Measurements from ENCODE around the gene MAP7D1. TPM values are rescaled to one million over a fixed set of nuclear protein-coding genes. Genes with fewer than 3 reads are reported as not detected.

MAP7D1 gene
- total and polyA plus RNA-seq, 2 experiments from 2014 or later: 141 to 239 TPM

- no peaks in the 10 kb centered on the region for H3K27me3 ChIP-seq
- H3K36me3 ChIP-seq: no peaks in the 10 kb centered on the region
- H3K9me3 ChIP-seq (ENCODE audit: low read depth): no peaks in the 10 kb centered on the region
- DNase-seq (ENCODE audit: low read depth in 1 of 2, low spot score in 1 of 2): no peak
- no peak overlapping the region for H3K4me3 ChIP-seq
- peak overlapping the region; percentile 90 for H3K27ac ChIP-seq
- H3K4me1 ChIP-seq (ENCODE audit: low read depth): peaks cover 42% of the 10 kb centered on the region
- no peak for TF ChIP-seq CTCF (IDR thresholded peaks at IDR 0.05; ENCODE audit: low read depth, low read length)
Measured at GRCh38 chr1:36159614-36160387, 3.8 kb downstream of the MAP7D1 start.

- TF ChIP-seq CTCF (IDR thresholded peaks at IDR 0.05; ENCODE audit: low read depth, low read length): no peak
- no peak for DNase-seq (ENCODE audit: low read depth in 1 of 2, low spot score in 1 of 2)
- Histone ChIP-seq H3K9me3 (ENCODE audit: low read depth) (no peaks in the 10 kb centered on the region), H3K36me3 (no peaks in the 10 kb centered on the region), H3K27me3 (no peaks in the 10 kb centered on the region), H3K4me3 (no peak overlapping the region), H3K27ac (peak overlapping the region; percentile 90), H3K4me1 (ENCODE audit: low read depth) (peaks cover 36% of the 10 kb centered on the region)
Measured at GRCh38 chr1:36160388-36160948, 4.5 kb downstream of the MAP7D1 start.

GRCh38 chr1:36160949-36161485 lies 5.1 kb downstream of the MAP7D1 start:
- peak; percentile 54 to 77 for DNase-seq (ENCODE audit: low read depth in 1 of 2, low spot score in 1 of 2)

GRCh38 chr1:36161641-36162531 lies 5.9 kb downstream of the MAP7D1 start:
- no peaks in the 10 kb centered on the region for H3K9me3 ChIP-seq (ENCODE audit: low read depth)
- H3K4me1 ChIP-seq (ENCODE audit: low read depth): peaks cover 43% of the 10 kb centered on the region
- no peak for DNase-seq (ENCODE audit: low read depth in 1 of 2, low spot score in 1 of 2)
- peak overlapping the region; percentile 90 for H3K27ac ChIP-seq
- peak overlapping the region; percentile 16 for H3K4me3 ChIP-seq
- TF ChIP-seq CTCF (IDR thresholded peaks at IDR 0.05; ENCODE audit: low read depth, low read length): no peak
- no peaks in the 10 kb centered on the region for H3K27me3 ChIP-seq
- no peaks in the 10 kb centered on the region for H3K36me3 ChIP-seq

More at GRCh38 chr1:36160949-36161485, 5.1 kb downstream of the MAP7D1 start:
- peak; percentile 50 for TF ChIP-seq CTCF (IDR thresholded peaks at IDR 0.05; ENCODE audit: low read depth, low read length)
- Histone ChIP-seq H3K4me1 (ENCODE audit: low read depth) (peaks cover 39% of the 10 kb centered on the region), H3K9me3 (ENCODE audit: low read depth) (no peaks in the 10 kb centered on the region), H3K36me3 (no peaks in the 10 kb centered on the region), H3K4me3 (peak overlapping the region; percentile 16), H3K27ac (peak overlapping the region; percentile 90), H3K27me3 (no peaks in the 10 kb centered on the region)

- peak overlapping the region; percentile 90 for H3K27ac ChIP-seq
- DNase-seq (ENCODE audit: low read depth in 1 of 2, low spot score in 1 of 2): no peak
- H3K4me3 ChIP-seq: no peak overlapping the region
- H3K27me3 ChIP-seq: no peaks in the 10 kb centered on the region
- no peak for TF ChIP-seq CTCF (IDR thresholded peaks at IDR 0.05; ENCODE audit: low read depth, low read length)
- no peaks in the 10 kb centered on the region for H3K9me3 ChIP-seq (ENCODE audit: low read depth)
- H3K4me1 ChIP-seq (ENCODE audit: low read depth): peaks cover 45% of the 10 kb centered on the region
- no peaks in the 10 kb centered on the region for H3K36me3 ChIP-seq
Measured at GRCh38 chr1:36162680-36163239, 6.8 kb downstream of the MAP7D1 start.
